Stomach smooth muscle (tissue), 2 donors: ENCODE measurements around the gene LGALS9B.
"Not testable (repeated sequence)": the region's sequence is repeated elsewhere in the genome, so short reads cannot be mapped to it uniquely, and the experiment has no call there.

Experiments
- H3K27ac ChIP-seq: one replicate; pipeline ENCODE4 v1.7.0; 2013; ENCODE audit warnings: mild to moderate bottlenecking, low read length, inconsistent platforms
- H3K27me3 ChIP-seq, 2 donors: one replicate each; pipeline ENCODE4 v1.7.0; 2013; ENCODE audit warnings: low read length in 2 of 2; ENCODE audit not compliant: insufficient read depth in 2 of 2, control insufficient read depth in 1 of 2
- H3K36me3 ChIP-seq, 2 donors: one replicate each; pipeline ENCODE4 v1.7.0; 2013; ENCODE audit warnings: low read length in 2 of 2; ENCODE audit not compliant: control insufficient read depth in 2 of 2, insufficient read depth in 2 of 2
- H3K4me1 ChIP-seq: one replicate; pipeline ENCODE4 v1.7.0; 2013; ENCODE audit warnings: low read length; ENCODE audit not compliant: control insufficient read depth, insufficient read depth
- H3K4me3 ChIP-seq, 2 donors: one replicate each; pipeline ENCODE4 v1.7.0; 2013; ENCODE audit warnings: low read length in 2 of 2
- H3K9ac ChIP-seq, 2 donors: one replicate each; pipeline ENCODE4 v1.7.0; 2013; ENCODE audit warnings: low read length in 2 of 2, mild to moderate bottlenecking in 1 of 2
- H3K9me3 ChIP-seq, 2 donors: one replicate each; pipeline ENCODE4 v1.7.0; 2013; ENCODE audit warnings: low read length in 2 of 2; ENCODE audit not compliant: control insufficient read depth in 2 of 2
- donor health status: healthy.
- donor health status: Pancreatic carcinoma.

LGALS9B gene

DNA sequence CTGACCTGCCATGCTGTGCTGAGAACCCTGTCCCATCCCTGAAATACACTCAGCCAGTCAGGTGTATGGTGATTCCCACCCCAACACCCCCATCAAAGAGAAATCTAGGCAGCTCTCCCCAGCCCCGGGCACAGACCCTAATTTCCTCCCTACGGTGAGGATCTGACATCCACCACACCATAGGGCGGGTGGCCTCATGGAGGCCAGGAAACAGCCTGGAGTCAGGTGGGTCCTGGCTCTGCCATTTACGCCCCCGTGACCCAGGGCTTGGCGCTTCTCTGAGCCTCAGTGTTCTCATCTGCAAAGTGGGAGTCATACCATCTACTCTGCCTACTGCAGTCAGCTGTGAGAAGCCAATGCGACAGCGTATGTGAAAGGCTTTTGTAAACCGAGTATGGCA is 27.4 kb upstream of the LGALS9B start:
- H3K27ac ChIP-seq, H3K27me3 ChIP-seq, H3K4me3 ChIP-seq, H3K9me3 ChIP-seq, H3K9ac ChIP-seq, H3K4me1 ChIP-seq, H3K36me3 ChIP-seq: not testable (repeated sequence)

DNA sequence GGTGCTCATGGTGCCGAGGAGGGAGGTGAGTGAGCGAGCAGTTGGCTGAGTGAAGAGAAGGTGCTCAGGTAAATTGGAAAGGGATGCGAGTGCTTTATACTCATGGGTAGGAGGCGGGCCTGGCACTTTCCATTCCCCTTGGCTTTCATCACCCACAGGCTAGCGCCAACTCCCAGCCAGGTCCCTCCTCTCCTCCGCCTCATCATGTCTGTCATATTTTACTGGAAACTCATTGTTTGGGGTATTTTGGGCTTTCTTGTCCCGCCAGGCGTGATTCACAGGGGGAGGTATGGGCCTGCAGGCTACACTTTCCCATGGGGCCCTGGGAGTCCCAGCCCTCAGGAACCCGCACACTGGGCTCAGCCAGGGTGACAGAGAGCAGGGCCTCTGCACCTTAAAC is 26.8 kb upstream of the LGALS9B start:
- H3K36me3 ChIP-seq, H3K27ac ChIP-seq, H3K27me3 ChIP-seq, H3K9me3 ChIP-seq, H3K9ac ChIP-seq, H3K4me3 ChIP-seq, H3K4me1 ChIP-seq: not testable (repeated sequence)

DNA sequence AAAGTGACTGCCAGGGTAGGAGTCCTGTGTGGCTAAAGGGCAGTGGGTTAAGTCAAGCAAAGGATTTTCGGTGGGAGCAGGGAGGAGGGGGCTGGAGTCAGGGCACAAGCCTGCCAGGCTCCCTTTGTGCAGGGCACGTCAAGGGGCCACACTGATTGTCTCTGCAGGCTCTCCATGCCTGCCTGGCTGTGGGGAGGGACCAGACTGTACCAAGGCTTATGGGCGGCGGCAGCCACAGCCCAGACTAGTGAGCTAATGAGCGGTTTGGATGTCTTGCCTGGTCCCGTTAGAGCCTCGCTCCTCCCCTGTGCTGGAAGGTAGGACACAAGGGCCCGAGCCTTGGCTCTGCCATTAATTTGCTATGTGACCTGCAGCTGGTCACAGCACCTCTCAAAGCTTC is 25.6 kb upstream of the LGALS9B start:
- H3K27me3 ChIP-seq, H3K4me3 ChIP-seq: not testable (repeated sequence)

DNA sequence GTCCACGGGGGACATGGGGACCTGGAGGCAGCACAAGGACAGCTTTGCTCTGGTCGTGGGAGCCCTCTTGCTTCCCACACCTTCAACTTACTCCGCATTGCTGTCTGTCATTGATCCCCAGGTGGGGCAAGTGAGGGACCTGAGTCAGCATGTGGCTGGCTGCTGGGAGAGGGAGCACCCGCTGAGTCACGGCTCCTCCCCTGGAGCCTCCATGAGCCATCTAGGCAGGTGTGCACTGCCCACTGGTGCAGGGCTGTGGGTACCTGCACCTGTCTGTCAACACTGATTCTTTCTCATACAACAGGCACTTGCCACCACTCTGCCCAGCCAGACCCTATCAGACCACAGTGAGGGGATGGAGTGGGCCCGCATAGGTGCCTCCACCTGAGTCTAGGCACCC is 24.8 kb upstream of the LGALS9B start:
- H3K4me1 ChIP-seq, H3K4me3 ChIP-seq, H3K9ac ChIP-seq, H3K9me3 ChIP-seq, H3K27ac ChIP-seq, H3K27me3 ChIP-seq, H3K36me3 ChIP-seq: not testable (repeated sequence)

More for the DNA sequence above, 25.6 kb upstream of the LGALS9B start:
- not testable (repeated sequence) for H3K4me1 ChIP-seq, H3K9me3 ChIP-seq, H3K27ac ChIP-seq, H3K9ac ChIP-seq, H3K36me3 ChIP-seq

DNA sequence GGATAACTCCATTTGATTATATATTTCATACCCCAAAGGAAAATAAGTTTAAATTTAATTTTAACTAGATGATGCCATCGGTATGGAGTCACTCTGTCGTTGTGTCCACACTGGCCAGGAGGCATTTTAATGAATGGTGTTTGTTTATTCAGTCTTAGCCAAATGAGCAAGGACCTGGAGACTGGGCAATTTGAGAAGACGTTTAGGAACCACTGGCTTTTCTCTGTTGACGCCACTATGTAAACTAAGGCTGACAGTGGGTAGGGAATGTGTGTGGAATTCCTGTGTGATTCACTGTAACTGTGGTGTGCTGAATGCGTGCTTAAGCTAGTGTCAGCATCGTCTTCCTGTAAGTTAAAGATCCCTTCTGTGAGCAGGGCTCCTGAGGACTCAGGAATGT is 17.6 kb upstream of the LGALS9B start:
- H3K4me3 ChIP-seq, H3K36me3 ChIP-seq, H3K27me3 ChIP-seq, H3K9ac ChIP-seq, H3K4me1 ChIP-seq, H3K27ac ChIP-seq, H3K9me3 ChIP-seq: not testable (repeated sequence)

DNA sequence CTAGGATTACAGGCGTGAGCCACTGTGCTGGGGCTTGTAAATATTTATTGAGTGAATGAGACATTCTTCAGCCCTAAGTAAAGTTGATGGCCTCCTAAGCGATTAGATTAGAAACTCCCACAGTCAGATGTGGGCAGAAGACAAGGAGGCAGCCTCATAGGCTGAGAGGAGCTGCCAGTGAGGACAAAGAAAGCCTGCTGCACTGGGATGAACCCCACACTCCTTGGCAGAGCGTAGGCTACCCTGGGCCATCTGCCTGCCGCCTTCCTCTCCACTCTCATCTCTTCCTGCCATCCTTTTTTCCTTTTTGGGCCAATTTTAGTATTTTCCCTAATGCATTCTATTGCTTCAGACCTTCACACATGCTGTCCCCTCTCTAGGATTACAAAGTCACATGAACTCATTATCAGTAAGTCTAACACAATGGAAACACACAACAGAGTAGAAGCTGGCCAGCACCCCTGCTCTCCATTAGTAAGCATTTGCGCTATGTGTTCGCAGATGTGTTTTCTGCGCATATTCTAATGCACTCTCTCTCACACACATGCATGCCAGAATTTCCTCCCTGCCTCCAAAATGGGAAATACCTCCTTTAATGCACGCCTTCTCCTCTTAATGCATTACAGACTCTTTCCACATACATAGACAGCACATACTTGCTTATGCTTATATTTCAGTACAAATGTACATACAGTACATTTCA is 12.7 kb upstream of the LGALS9B start:
- not testable (repeated sequence) for H3K36me3 ChIP-seq, H3K27me3 ChIP-seq, H3K9me3 ChIP-seq, H3K9ac ChIP-seq, H3K4me1 ChIP-seq, H3K27ac ChIP-seq, H3K4me3 ChIP-seq

DNA sequence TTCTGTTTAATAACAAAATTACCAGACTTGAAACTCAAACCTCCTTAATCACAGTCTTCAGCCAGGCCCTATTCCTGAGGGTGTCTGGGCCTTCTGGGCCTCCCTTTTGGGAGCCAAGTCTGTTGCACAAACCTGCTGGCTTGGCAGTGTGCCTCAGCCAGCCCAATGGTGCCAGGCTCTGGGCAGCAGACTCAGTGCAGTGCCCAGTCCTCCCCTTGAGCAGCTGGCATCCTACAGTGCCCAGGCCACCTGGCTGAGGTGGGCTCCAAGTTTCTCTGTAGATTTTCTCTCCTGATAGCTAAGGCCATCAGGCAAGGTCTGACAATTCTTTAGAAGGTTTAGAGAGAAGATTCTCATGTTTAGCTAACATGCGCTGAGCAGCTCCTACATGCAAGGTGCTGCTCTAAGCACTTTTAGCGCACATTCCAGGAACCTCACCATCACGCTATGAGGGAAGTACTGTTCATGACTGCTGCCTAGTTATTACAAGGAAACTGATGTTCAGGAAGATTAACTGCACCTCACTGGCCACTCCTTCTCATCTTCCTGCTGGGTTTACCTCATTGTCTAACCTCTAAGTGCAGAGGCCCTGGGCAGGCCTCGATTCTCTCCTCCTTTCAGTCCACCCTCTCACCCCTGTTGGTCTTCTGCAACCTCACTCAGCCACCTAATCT is 10.2 kb upstream of the LGALS9B start:
- not testable (repeated sequence) for H3K9ac ChIP-seq, H3K27ac ChIP-seq, H3K36me3 ChIP-seq, H3K4me3 ChIP-seq, H3K9me3 ChIP-seq, H3K4me1 ChIP-seq, H3K27me3 ChIP-seq

DNA sequence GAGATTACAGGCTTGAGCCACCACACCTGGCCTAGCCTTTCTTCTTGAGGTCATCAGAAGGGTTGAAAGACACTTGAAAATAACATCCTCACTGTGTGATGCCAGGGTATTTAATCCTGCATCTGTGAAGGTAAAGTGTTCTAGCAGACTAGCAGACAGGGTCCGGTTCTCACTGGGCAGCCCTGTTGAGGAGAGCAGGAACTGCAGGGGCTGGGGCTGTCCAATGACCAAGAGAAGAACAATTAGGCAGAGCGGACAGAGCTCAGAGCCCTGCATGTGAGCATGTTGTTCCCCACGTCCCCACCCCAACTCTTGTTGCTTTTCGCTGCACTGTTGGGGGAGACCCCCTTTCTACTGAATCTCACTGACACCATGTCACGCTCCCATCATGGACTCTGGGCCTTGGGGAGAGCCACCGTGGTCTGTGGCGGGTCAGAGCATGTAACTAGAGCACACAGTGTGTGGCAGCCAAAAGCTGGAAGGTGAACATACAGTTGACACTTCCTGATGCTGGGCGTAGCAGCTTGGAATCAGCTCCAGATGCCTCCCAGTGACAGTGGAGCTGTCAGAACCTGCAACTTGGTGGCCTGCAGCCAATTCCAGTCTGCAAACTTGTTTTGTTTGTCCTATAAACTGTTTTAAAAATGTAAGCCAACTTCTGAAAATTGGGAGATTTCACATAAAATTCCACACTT is 7.9 kb upstream of the LGALS9B start:
- H3K36me3 ChIP-seq, H3K9ac ChIP-seq, H3K27me3 ChIP-seq, H3K27ac ChIP-seq, H3K9me3 ChIP-seq, H3K4me1 ChIP-seq, H3K4me3 ChIP-seq: not testable (repeated sequence)

DNA sequence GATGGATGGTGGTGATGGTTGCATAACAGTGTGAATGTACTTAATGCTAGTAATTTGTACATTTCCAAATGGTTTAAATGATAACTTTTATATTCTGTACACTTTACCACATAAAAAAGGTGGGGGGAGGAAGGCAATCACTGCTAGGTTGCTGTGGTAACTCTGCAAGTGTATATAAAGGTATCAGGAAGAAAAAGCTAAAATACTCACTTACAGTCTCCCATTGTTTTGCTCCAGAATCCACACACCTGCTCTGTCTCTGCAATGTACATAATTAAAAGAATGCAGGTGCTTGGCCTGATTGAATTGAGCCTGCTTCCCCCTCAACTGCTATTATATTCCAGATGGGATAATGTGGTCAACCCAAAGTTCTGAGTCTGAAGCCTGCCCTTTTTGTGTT is 6.7 kb upstream of the LGALS9B start:
- not testable (repeated sequence) for H3K4me3 ChIP-seq, H3K36me3 ChIP-seq, H3K27me3 ChIP-seq, H3K9ac ChIP-seq, H3K27ac ChIP-seq, H3K4me1 ChIP-seq, H3K9me3 ChIP-seq

DNA sequence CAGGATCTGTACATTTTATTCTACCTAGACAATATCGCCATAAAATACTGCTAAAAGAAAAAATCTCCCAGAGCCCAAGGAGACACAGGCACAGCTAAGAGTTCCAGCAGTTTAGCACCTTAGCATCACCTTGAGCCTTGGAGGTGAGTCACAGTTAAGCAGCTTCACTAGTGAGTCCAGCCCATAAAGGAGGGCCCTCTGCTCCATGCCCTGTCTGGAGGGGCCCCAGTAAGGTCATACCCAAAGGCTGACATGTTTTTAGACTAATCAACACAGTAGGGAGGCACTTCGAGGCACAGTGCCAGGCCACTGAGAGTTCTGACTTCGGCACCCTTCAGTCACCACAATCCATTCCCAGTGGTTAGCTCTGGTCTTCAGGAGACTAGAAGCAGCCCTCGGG is 2.6 kb upstream of the LGALS9B start:
- not testable (repeated sequence) for H3K27ac ChIP-seq, H3K36me3 ChIP-seq, H3K27me3 ChIP-seq, H3K4me1 ChIP-seq, H3K4me3 ChIP-seq, H3K9me3 ChIP-seq, H3K9ac ChIP-seq

DNA sequence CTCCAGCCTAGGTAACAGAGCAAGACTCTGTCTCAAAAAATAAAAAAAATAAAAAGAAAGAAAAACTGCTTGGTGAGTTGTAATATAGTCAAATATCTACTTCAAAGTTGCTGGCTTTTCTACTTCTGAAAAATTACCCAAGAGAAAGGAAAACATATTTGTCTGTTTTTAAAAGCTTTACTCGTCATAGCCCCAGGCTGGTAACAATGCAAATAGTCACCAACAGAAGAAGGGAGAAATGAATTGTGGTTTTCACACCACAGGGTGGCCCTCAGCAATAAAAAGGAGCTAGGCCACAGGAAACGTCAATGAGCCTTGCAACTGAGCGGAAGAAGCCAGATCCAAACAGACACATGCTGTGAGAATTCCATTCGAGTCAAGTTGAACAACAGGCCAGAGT is 1.8 kb upstream of the LGALS9B start:
- H3K27me3 ChIP-seq, H3K36me3 ChIP-seq, H3K4me3 ChIP-seq, H3K4me1 ChIP-seq, H3K9me3 ChIP-seq, H3K27ac ChIP-seq, H3K9ac ChIP-seq: not testable (repeated sequence)
